ENCODE measurements around the gene REN.

REN gene

DNA sequence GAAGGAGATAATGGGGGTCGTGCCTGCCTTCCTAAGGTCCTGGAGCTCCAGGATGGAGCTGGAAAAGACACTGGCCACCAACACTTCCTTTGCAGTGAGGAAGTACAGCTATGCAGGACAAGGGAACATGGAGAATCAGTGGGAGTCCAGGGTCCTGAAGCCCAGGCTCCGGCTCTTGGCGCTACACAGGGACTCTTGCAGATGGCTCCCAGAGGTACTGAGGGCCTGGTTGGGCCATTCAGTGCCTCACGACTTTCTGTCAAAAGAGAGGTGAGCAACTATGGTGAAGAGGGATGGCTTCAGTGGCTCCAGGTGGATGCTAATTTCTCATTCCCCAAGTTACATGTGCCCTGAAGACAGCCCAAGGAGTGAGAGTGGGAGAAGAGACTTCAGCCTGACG lies 12.5 kb downstream of the REN start:
- no peak for DNase-seq (ENCODE audit: low read depth in 2 of 2)

GRCh38 chr1:204152310-204153044 lies 13.7 kb downstream of the REN start:
- no peak for DNase-seq (ENCODE audit: low read depth in 2 of 2)

- peak; percentile 33 to 50 for DNase-seq (ENCODE audit: low read depth in 2 of 2)
Measured at GRCh38 chr1:204151552-204152309, 14.4 kb downstream of the REN start, which contains the start of gene ETNK2. ETNK2 (minus strand) TSS chr1:204152044; CDS start chr1:204151852, 192 bp downstream.

DNA sequence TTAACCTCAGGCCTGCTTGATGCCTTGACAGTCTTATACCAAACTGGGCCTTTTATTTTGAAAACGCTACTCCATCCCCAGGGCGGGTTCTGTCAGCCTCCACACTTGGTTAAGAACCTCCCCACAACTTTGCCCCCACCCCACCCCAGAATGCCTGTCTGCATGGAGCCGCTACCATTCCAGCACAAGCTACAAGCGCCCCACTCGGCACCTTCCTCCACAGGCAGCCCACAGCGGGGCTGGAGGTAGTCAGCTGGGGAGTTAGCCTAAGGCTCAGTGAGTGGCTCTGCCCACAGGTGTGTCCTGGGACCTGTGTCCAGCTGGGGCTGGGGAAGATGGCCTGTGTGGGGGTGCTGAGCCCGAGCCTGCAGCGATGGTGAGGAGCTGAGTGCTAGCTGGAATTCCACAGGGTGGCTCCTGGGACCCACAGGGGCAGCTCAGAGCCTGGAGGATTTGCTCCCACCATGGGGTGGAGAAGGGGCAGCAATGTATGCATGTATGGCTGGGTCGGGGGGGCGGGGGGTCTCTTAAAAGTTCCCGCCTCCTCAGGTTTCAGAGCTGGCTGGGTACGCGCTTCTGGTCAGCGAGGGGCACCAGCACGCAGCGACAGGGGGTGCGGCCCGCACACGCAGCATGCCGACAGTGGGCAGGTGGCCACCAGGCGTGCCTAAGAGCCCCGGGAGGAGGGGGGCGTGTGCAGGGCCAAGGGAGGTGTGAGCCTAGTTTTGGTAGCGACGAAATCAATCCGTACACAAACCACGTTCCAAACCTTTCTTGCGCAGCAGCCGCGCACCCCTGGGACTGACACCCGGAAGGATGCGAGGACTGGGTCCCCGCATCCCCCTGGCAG lies 15.2 kb downstream of the REN start:
- DNase-seq (ENCODE audit: low read depth in 2 of 2), result no peak

DNA sequence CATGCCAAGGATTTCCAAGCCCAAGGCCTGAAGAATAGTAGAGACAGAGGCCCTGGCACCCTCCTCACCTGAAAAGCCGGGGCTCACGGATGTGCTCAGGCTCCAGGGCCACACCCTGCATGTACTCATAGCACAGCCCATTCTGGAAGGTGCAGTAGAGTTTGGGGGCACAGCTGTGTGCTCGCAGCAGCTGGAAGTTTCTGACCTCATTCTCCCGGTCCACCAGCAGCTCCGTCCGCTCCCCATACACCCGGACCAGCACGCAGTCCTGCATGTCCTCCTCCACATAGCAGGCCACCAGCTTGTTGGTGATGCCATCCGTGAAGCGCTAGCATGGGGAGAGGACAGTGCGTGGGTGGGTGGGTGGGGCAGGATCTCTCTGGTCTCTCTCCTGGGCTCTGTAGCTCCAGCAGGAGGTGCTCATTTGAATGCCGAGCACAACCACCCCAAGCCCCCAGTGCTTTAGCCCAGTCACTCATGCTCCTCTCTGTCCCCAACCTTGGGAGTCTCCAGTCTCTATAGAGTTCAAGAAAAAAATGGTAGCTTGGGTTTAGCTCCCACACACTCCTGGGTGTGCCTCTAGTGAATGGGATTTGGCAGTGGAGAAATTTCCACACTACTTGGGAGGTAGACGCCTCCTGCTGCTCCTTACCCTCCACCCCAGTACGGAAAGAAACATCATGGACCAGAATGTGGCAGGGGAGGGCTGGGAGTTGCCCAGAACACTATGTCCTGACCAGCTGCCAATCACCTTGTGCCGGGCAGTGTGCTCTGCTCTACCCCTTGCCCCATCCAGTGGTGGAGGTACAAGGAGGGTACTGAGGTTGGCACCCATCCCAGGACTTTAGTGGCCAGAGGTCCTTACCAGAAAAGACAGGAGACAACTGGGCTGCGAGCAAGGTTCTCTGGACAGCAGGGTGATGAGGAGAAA lies 16.2 kb downstream of the REN start:
- no peak for DNase-seq (ENCODE audit: low read depth in 2 of 2)

DNA sequence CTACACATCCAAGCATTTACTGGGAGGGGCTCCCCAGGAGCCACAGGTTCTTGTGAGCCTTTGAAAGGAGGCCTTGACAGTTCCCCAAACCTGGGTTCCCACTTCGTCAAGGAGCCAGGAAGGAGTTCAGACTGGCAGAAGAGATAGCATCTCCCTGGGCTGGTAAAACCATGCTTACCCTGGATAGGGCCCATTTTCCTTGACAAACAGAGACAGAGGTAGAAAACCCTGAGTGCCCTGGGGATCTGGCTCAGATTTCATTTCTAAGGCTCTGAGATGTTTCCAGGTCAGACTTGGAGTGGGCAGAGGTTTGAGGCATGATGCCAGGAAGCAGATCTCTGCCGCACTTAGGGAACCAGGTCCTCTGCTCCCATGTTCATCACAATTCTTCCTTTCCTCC lies 17.0 kb downstream of the REN start:
- DNase-seq (ENCODE audit: low read depth in 2 of 2), result no peak

DNA sequence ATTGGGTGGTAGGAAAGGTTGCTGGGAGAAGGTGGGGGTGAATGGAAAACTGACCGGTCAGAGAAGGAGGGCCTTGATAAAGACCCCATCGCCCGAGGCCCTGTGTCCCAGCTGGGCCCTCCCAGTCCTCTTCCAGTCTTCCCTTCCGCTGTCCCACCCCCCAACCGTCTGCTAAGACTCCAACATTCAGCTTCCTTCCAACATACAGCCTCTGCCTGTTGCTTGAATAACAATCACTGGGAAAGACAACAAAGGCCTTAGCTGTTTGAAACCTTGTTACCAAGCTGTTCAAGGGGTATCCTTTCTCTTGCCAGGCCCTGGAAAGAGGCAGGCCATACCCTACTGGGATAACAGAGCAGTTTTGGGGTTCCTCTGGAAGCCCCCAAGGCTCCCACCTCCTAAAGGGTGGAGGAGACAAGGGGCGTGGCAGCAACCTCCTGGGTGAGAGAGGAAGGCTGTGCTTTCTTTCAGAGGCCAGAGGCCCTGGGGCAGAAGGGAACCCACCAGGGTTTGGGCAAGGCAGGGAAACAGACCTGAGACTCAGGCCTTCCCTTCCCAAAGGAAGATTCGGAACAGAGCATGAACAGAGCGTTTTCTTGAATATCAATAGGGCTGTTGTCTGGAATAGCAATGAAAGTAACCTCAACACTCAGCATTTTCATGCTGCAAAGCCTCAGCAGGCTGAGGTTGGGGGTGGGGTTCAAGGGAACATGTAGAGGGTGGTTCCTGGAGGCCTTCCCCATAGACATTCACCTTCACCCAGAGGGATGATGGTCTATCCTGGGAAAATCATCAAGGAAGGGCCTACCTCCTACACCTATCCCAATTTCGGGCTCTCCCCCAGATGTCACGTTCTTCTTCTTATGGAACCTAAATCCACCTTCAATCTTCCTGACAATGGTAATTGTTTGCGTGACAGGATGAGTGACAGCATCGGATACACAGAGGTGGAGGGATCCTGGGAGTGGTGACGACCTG lies 18.4 kb downstream of the REN start:
- DNase-seq (ENCODE audit: low read depth in 2 of 2), result no peak

GRCh38 chr1:204146965-204147364 lies 19.2 kb downstream of the REN start:
- no peak for DNase-seq (ENCODE audit: low read depth in 2 of 2)

DNA sequence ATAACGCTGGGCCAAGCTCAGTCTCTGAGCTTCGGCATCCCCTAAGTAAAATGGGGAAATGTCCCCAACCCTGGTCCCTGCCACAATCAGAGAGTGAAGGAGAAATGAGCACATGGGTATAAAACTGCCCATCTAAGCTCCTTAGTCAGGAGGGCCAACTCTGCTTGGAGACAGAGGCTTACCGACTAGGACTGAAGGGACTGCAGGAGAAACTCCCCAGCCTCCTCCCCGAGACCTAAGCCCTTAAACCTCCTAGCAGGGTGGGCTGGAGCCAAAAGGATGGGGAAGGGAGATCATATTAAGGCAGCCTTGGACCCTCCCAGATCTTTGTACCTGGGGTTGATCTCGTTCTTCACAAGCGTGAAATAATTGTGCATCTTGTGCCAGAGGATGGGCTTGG lies 19.8 kb downstream of the REN start:
- DNase-seq (ENCODE audit: low read depth in 2 of 2), result no peak

DNA sequence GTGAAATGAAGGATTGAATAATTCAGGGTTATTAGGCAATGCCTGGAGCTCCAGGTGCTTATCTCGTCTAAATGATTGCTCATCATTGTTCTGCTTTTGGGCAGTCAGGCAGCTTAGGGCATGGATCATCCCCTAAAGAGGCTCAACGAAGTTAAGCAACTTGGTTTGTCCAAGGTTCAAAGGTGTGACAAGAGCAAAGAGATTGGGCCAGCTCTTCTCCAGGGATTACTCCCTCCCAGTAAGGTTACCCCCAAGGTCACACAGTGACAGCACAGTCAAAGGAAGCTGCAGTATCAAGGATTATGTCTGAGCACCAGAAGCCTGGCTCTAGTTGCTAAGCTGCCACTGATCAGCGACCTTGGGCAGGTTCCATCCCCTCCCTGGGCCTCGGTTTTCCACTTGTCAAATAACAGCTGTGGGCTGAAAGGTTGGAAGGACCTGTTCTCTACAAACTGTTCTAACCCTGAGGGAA lies 21.1 kb downstream of the REN start:
- no peak for DNase-seq (ENCODE audit: low read depth in 2 of 2)

DNA sequence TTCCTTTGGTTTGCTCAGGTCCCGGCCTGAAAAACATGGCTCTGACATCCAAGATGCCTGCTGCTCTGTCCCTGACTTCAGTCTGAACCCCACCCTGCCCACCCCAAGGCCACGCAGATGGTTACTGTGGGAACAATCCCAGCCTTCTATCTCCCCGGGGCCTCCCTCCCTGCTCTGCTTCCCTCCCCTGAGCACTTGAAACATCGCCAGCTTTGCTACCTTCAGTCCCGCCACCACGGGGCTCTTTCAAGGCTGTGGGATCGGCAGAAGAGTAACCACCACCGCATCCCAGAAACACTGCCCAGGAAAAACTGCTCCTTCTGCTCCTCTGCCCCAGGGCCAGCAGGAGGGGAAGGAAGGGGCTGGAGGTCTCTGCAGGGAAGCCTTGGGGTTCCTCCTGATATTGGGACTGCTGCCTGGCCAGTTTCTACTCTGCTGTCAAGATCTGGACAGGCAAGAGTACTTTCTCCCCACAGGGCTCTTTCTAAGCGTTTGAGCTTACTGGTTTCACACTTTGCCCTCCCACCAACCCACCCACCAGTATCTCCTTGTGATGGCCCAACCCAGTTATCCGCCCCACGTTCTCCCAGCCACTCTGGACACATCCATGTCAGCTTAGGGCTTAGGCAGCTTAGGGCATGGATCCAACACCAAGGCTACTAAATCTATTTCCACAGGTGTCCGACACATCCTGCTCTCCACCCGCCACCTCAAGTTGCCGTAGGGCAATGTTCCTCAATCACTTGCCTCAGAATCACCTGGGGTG lies 22.7 kb downstream of the REN start:
- DNase-seq (ENCODE audit: low read depth in 2 of 2), result no peak

GRCh38 chr1:204142032-204142974 lies 23.8 kb downstream of the REN start:
- DNase-seq (ENCODE audit: low read depth in 2 of 2), result no peak

- DNase-seq (ENCODE audit: low read depth in 2 of 2), result no peak
Measured at GRCh38 chr1:204141131-204141530, 25.0 kb downstream of the REN start.

GRCh38 chr1:204139952-204140351 lies 26.2 kb downstream of the REN start:
- DNase-seq (ENCODE audit: low read depth in 2 of 2), result no peak

GRCh38 chr1:204139088-204139487 lies 27.0 kb downstream of the REN start:
- DNase-seq (ENCODE audit: low read depth in 2 of 2), result no peak

DNA sequence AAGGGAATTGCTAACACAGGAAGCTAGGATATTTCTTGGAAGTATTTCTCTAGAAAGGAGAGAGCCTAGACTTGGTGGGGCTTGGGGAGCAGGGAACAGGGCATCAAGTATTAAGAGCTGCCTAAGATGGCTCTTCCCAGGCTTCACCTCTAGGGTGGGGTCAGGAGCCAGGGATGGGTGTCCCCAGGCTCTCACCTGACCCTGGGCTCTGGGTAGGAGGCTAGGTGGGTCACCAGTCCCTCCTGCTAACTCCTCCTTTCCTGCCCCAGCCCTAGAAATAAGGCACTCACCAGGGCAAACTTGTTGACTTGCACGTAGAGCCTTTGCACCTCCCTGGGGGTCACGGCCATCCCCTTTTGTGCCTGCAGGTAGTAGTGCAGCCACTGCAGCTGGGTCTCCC lies 29.3 kb downstream of the REN start:
- DNase-seq (ENCODE audit: low read depth in 2 of 2), result no peak

GRCh38 chr1:204134103-204134502 lies 32.0 kb downstream of the REN start:
- DNase-seq (ENCODE audit: low read depth in 2 of 2), result no peak

- DNase-seq (ENCODE audit: low read depth in 2 of 2), result no peak
Measured at GRCh38 chr1:204132718-204133117, 33.4 kb downstream of the REN start.
